ENCODE results near the gene PTPN14. TPM values are rescaled to one million over a fixed set of nuclear protein-coding genes. Genes with fewer than 3 reads are reported as not detected.

The PTPN14 gene
- total and polyA plus RNA-seq, 2 of the 8 experiments (the other 6 are each of a cell fraction or from before 2014, with no cell fraction given): 14.4 to 93.6 TPM

DNA sequence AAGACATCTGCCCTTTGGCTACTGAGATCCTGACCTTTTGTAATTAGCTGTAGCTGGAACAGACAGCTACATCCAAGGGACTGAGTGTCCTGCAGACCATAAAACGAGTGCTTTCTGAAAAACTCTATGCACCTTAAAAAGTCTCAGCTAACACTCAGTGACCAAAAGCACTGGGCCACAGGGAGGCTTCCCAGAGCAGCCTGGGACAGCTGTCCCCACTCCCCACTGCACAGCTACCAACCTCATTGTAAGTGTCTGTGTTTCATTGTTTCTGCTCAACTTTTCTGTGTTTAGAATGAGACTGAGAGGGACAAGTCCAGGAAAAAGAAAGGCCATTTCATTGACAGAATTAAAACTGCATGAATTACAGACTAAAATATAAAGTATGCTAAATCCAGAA lies 189.8 kb downstream of the PTPN14 start:
- H3K23ac ChIP-seq (ENCODE audit: insufficient read length): no peak overlapping the region
- CTCF ChIA-PET (ENCODE audit: partially characterized antibody): interaction anchor here (1.4 to 11.1 kb wide), 4 partner anchors 9 to 99 kb away, joined by 4 to 124 read pairs (median 6); no protein-coding TSS in a partner anchor
- H3K79me2 ChIP-seq (ENCODE audit: control insufficient read depth in 1 of 2, insufficient read depth in 2 of 2, low read length in 2 of 2): no peaks in the 10 kb centered on the region
- H3K23me2 ChIP-seq (ENCODE audit: low read depth, low read length): peaks cover 2% of the 10 kb centered on the region; the same call in 1 of the 2 replicates
- 81% methylated on average over 1 of the region's 1 CpG; no CpG with 5 or more reads in 1 of the 2 experiments for WGBS, 2 experiments (ENCODE audit: extremely low coverage in 1 of 2, insufficient coverage in 1 of 2, insufficient read length in 1 of 2, insufficient replicate concordance in 2 of 2, low coverage in 1 of 2, low lambda C conversion rate in 2 of 2, missing lambda C conversion rate in 1 of 2)
- POLR2A ChIA-PET (ENCODE audit: partially characterized antibody): interaction anchor here (2.0 kb wide), 1 partner anchor 10 kb away, joined by 4 read pairs; no protein-coding TSS in a partner anchor
- H3K4me2 ChIP-seq (ENCODE audit: insufficient read depth in 1 of 2, low read depth in 2 of 2, low read length in 2 of 2): no peak overlapping the region
- no peaks in the 10 kb centered on the region for H3K27me3 ChIP-seq (replicated peaks in 1 of 4; ENCODE audit: control insufficient read depth in 3 of 4, extremely low read depth in 1 of 4, insufficient read depth in 3 of 4, low read length in 3 of 4)
- no peak overlapping the region for H2BK15ac ChIP-seq (ENCODE audit: low read length)
- H3K4me3 ChIP-seq (ENCODE audit: extremely low read depth in 1 of 4, insufficient read depth in 2 of 4, low read depth in 3 of 4, low read length in 4 of 4): no peak overlapping the region
- H3K56ac ChIP-seq (replicated peaks; ENCODE audit: insufficient read length, low read depth, low read length): no peak overlapping the region
- no peak overlapping the region for H2BK5ac ChIP-seq (ENCODE audit: low read depth, low read length)
- peaks cover 2 to 62% (median 16%) of the 10 kb centered on the region in 4 experiments; a peak in 7 of 8 replicates for H3K36me3 ChIP-seq (ENCODE audit: control insufficient read depth in 2 of 4, insufficient read depth in 4 of 4, low read length in 3 of 4)
- no peak overlapping the region for H2AFZ ChIP-seq (ENCODE audit: low read length)
- H3K79me1 ChIP-seq (ENCODE audit: low read depth, low read length): no peaks in the 10 kb centered on the region; the same call in 1 of the 2 replicates
- H3K9me3 ChIP-seq (ENCODE audit: insufficient read depth in 2 of 2, low read depth in 1 of 2, low read length in 1 of 2): no peaks in the 10 kb centered on the region
- H3K9ac ChIP-seq (replicated peaks in 1 of 4; ENCODE audit: extremely low read depth in 1 of 4, low read depth in 3 of 4, low read length in 3 of 4): no peak overlapping the region
- no peak overlapping the region for H3K27ac ChIP-seq (ENCODE audit: low read depth, low read length)
- H3K4me1 ChIP-seq (replicated peaks in 1 of 4; ENCODE audit: control insufficient read depth in 3 of 4, insufficient read depth in 4 of 4, low read length in 3 of 4): no peaks in the 10 kb centered on the region
- H4K20me1 ChIP-seq (replicated peaks in 1 of 2; ENCODE audit: control insufficient read depth in 1 of 2, insufficient read depth in 2 of 2, low read length in 2 of 2): no peaks in the 10 kb centered on the region
- no peak overlapping the region for H4K5ac ChIP-seq (ENCODE audit: insufficient read length, low read depth, low read length)
- no peak overlapping the region for H3K4ac ChIP-seq (replicated peaks; ENCODE audit: insufficient read length, low read depth, low read length)
- FAIRE-seq (no peak), DNase-seq (ENCODE audit: low read depth in 1 of 2, low spot score in 2 of 2) (no peak)
- H3K14ac ChIP-seq (ENCODE audit: insufficient read length): no peak overlapping the region
- no peak overlapping the region for H3K18ac ChIP-seq (ENCODE audit: extremely low read depth, low read length)
- no peak overlapping the region for H2BK120ac ChIP-seq (replicated peaks; ENCODE audit: low read depth, low read length)
- H2BK20ac ChIP-seq (ENCODE audit: low read length): no peak overlapping the region
- H2BK12ac ChIP-seq (ENCODE audit: low read depth, low read length): no peak overlapping the region
- no peak overlapping the region for H4K8ac ChIP-seq (ENCODE audit: extremely low read depth, insufficient read depth, low read length)
- H2AK5ac ChIP-seq (ENCODE audit: low read depth, low read length): no peak overlapping the region
- no peak overlapping the region for H4K91ac ChIP-seq (replicated peaks; ENCODE audit: insufficient read length, low read length)
